8988T (cell line): ENCODE results near the gene AKR1B15.
"Not testable (repeated sequence)": the region's sequence is repeated elsewhere in the genome, so short reads cannot be mapped to it uniquely, and the experiment has no call there.

ENCODE experiments used
- DNase-seq: peaks from one replicate; pipeline ENCODE4 v3.0.0; 2011

The AKR1B15 gene

DNA sequence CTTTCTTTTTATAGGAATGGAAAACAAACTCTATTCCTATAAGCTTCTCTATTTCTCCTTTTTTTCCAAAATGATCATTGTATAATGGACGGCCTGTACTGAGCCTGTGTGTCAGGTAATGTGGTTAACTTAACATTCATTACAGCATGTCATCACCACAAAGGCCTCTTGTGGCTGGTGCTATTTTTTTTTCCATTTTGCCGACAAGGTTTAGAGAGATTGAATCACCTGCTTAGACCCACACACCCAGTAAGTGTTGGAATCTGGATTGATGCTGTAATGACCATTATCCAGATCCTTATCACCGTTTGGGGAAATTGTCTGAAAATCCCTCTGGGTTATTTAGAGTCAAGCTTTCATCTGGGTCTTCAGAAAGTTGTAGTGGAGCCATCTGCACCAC lies 18.5 kb downstream of the AKR1B15 start:
- no peak for DNase-seq

DNA sequence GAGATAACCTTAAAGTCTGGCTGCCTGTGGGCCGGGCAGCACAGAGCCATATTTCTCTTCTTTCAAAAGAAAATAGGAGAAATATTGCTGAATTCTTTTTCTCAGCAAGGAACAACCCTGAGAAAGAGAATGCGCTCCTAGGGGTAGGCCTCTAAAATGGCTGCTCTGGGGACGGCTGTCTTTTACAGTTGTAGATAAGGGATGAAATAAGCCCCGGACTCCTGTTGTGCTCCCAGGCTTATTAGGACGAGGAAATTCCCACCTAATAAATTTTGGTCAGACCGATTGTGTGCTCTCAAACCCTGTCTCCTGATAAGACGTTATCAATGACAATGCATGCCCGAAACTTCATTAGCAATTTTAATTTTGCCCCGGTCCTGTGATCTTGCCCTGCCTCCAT lies 21.1 kb downstream of the AKR1B15 start:
- not testable (repeated sequence) for DNase-seq

DNA sequence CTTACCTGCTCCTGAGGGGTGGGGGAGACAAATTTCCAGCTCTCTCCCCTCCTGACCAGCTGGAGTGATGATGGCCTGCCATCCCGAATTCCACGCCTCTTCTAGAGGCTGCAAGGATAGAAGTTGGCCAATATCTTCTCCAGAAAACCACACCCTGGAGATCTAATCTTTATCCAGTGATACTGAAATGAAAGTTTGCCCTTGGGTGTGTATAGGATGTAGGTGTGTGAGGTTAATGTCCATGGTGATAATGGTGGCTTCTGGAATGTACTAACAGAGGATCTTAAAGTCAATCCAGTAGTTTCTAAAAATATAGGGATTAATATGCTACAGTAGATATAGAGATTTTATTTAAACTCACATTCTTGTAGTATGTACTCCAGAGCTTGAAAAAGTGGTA lies 22.2 kb downstream of the AKR1B15 start:
- no peak for DNase-seq

DNA sequence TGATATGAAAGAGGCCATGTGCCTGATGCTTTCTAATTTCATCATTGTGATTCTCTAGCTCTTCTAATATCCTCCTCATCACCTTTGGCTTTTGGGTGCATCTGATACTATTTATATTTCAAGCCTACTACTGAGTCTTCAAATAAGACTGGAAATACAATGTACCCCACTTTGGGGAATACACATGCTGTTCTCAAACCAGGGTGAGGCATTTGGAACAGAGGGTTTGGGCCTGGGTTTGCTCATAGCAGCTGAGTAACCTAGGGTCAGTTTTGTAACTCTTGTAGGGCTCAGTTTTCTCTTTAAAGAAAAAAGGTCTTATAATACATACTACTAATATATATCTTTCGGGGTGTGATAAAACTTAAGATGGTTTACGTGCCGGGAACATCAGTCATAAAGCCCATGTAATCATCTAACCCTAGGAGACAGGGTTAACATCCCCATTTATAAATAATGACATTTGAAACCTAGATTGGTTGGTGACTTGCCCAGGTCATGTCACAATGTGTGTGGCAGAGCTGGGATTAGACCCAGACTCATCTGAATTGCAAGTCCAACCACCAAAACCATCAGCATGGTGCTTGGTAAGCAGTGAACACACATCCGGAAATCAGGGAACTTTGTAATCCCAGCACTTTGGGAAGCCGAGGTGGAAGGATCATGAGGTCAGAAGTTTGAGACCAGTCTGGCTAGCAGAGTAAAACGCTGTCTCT lies 23.0 kb downstream of the AKR1B15 start:
- no peak for DNase-seq

DNA sequence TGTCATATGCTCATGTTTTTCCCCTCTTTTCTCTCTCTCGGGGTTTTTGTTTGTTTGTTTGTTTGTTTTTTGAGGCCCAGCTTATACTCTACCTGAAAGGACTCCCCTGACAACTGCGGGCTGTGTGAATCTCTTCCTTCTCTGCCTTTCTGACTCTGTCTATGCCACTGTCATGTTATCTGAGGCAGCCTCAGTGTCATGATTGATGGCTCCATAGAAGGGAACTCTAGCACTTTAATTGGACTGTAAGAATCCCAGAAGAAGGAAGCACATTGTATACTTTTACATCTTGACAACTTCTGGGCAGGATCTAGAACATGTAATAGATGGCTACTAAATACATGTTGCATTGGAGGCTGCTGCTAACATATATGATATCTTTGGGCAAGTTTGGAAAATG lies 25.4 kb downstream of the AKR1B15 start:
- no peak for DNase-seq

DNA sequence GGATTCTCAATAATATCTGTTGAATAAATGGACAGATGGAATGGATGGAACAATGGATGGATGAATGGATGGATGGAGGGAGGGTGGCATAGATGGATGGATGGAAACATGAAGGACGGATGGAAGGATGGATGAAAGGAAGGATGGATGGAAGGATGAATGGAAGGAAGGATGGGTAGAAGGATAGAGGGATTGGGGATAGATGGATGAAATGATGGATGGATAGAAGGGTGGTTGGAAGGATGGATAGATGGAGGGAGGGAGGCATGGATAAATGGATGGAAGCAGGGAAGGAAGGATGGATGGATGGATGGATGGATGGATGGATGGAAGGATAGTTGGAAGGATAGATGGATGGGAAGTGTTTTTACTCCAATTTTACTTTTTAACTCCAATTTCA lies 35.4 kb downstream of the AKR1B15 start:
- no peak for DNase-seq

DNA sequence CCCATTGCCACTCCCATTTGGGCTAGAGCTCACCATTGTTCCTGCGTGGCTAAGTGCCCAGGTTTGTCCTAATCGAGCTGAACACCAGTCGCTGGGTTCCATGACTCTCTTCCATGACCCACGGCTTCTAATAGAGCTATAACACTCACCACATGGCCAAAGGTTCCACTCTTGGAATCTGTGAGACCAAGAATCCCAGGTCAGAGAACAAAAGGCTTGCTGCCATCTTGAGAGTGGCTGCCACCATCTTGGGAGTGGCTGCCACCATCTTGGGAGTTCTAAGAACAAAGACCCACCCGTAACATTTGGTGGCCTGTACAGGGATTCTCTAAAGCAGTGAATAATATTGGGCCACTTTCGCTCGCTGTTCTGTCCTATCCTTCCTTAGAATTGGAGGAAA lies 37.0 kb downstream of the AKR1B15 start:
- no peak for DNase-seq

DNA sequence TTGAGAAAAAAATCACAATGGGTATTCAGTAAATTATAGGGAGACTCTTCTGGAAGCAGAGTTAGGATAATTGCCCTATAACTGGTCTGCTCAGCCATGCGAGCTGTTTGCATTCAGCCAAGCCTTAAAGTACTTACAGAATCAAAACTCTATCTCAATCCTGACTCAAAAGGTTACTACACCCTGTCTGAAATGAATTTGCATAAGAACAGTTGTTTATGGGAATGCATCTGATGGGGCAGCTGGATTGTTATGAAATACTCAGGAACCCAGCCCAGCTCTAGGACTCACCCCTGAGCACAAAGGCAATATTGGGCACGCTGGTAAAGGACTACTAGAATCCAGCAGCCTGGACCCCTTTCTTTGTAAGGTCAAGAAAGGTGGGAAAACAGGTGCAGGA lies 38.8 kb downstream of the AKR1B15 start:
- DNase-seq, result no peak

DNA sequence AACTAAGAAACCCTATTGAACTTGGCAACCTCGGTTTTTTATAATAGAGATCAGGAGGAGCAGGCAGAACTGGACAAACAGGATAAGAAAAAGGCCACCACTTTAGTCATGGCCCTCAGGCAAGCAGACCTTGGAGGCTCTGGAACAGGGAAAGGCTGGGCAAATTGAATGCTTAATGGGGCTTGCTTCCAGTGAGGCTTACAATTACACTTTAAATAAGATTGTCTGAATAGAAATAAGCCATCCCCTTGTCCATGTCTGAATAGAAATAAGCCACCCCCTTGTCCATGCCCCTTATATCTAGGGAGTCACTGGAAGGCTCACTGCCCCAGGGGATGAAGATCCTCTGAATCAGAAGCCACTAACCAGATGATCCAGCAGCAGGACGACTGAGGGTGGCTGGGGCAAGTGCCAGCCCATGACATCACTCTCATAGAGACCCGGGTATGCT lies 40.6 kb downstream of the AKR1B15 start:
- DNase-seq, result no peak

DNA sequence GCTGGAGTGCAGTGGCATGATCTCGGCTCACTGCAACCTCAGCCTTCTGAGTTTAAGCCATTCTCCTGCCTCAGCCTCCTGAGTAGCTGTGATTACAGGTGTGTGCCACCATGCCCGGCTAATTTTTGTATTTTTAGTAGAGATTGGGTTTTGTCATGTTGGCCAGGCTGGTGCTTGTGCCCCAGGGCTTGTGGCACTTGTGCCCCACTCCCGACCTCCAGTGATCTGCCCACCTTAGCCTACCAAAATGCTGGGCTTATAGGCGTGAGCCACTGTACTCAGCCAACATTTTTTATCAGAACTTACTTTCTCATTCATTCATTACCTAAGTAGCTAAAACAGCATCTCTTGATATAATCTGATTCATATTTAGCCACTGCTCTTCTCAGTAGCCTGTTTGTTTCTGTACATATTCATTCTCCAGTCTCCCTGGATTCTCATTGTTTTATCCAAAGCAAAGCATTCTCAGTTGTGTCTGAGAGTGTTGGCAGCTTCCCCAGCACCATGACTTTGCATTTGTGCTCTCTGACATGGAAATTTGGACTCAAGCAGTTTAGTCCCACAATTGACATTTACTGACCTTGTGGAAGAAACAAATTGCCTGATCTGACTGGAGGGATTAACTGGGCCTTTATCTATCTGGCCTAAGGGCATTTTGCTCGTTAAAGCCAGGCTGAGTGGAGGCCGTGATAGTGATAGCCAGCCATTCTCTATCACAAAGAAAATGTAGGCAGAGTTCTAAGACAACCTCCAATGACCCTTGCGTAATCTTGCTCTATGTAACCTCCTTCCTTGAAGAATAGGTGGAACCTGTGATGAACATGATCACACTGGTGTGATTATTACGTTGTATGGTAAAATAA lies 44.9 kb downstream of the AKR1B15 start:
- DNase-seq, result no peak

DNA sequence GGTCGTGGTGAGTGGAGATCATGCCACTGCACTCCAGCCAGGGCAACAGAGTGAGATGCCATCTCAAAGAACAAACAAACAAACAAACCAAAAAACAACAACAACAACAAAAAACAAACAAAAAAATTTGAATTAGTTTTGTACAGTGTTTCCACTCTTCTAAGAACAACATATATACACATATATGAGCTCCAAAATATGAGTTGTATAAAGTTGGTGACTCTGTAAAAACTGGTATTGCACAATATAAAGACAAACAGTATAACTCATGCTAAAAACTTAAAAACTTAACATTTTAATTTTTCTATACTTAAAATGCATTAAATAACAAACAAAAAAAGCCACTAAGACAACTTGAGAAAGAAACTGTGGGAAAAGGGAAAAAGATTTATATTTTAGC lies 46.0 kb downstream of the AKR1B15 start:
- DNase-seq, result no peak

DNA sequence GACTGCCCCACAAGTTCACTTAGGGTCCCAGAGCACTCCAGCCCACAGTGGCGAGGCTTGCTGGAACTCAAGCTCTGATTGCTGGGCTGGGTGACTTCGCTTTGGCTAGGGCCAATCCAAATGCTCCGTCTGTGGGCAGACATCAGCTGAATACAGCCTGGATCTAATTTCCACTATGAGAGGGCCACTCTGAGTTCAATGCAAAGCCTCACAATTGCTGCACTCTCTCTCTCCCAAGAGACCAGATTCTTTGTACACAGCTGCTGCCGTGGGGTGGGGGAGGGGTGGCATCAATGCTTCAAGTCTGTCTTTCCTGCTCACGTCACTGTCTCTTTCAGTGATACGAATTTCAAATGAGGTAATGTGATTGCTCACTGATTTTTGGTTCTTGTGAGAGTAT lies 50.5 kb downstream of the AKR1B15 start:
- no peak for DNase-seq

DNA sequence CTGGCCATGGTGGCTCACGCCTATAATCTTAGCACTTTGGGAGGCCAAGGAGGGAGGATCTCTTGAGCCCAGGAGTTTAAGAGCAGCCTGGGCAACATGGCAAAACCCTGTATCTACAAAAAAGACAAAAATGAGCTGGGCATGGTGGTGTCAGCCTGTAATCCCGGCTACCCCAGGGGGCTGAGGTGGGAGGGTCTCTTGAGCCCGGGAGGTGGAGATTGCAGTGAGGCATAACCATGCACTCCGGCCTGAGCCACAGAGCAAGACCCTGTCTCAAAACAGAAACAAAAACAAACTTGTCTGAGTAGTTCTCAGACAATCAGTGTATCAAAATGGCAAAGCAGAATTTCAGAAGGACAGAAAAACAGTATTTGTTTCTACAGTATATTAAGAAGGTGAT lies 52.5 kb downstream of the AKR1B15 start:
- DNase-seq, result no peak

DNA sequence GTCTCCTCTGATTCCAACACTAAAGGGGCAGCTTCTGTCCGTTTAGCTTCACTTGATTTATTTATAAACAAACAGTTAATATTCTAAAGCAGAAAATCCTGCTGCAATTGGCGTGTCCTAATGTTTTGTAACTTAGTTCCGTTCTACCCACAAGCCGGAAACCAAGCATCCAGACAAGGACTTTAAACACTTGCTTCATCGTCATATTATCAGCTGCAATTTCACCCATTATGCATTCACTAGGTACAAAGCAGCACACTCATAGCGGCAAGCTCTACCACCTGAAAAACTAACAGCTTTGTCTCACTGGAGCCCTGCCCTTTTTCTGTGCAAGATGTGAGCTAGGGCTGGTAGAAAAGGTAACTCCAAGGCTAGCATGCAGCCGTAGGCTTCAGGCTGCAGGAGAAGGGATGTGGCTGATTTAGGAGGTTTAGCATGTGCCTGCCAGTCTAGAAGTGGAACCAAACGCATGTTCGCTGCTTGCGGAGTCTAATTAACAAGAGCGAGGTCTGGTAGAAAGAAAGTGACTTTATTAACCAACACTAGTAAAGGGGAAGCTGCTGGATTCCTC lies 54.1 kb downstream of the AKR1B15 start:
- DNase-seq, result no peak

DNA sequence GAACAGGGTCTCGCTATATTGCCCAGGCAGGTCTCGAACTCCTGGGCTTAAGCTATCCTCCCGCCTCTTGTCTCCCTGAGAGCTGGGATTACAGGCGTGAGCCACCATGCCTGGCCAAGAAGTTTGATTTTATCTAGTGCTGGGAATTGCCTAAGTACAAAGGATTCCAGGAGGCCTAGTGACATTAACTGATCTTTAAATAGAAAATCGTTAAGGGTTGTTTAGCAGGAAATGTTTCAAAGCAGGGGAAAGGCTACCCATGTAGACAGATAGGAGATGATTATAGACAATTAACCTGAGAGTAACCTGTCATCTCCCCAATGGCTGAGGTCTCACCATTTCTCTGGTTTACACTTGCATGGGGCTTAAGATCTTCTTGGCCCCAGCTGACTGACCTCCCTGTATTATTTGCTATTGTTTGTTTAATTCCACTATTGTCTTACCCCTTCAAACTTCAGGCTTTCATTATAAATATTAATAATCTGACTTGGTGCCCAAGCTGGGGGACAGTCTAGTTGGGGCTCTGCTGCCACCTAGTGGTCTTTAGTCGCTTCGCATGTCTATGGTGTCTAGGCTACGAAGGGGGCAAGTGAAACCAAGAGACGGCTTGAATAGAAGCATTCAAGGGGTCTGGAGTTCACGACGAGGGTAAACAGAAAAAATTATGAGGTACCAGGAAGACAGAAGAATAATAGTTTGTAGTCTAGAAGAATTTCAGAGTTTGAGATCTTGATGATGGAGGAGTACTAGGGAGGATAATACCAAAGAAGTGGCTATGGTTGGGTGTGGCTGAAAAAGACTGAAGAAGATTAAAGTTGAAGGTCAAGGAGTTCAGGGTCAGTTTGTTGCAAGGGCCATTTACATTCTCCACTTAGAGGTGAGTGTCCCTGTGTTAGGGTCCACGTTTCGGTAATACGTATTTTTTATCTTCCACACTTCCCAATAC lies 57.3 kb downstream of the AKR1B15 start:
- DNase-seq, result no peak

DNA sequence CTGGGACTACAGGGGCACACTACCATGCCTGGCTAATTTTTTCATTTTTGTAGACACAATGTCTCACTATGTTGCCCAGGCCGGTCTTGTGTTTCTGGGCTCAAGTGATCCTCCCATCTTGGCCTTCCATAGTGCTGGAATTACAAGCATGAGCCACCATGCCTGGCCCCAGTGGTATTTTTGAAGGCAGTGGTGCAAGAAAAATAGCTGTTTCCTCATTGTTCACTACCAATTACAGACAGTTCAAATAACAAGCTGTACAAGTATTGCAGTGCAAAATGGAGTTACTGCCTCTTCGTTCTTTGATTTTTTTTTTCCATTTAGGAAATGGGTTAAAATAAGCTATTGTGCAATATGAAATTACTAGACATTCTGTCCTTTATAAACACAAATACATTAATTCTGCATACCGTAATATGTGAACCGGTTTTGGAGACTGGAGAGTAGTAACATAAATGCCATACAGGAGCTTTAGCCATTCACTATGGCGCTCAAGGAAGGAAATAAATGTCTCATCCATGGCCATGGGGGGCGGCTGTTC lies 62.8 kb downstream of the AKR1B15 start:
- no peak for DNase-seq

DNA sequence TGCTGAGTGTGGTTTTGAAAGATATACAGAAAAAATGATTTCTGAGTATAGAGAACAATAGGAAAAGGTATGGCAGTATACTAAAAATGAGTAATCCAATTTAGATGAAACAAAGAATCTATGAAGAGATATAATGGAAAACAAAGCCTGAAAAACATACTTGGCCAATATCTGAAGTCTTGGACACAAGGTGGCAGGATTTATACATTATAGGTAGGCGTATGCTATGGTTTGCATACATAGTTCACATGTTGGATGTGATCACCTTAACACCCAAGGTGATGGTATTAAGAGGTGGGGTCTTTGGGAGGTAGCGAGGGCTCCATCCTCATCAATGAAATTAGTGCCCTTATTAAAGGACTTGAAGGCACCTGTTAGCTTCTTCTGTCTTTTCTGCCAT lies 63.3 kb downstream of the AKR1B15 start:
- no peak for DNase-seq

DNA sequence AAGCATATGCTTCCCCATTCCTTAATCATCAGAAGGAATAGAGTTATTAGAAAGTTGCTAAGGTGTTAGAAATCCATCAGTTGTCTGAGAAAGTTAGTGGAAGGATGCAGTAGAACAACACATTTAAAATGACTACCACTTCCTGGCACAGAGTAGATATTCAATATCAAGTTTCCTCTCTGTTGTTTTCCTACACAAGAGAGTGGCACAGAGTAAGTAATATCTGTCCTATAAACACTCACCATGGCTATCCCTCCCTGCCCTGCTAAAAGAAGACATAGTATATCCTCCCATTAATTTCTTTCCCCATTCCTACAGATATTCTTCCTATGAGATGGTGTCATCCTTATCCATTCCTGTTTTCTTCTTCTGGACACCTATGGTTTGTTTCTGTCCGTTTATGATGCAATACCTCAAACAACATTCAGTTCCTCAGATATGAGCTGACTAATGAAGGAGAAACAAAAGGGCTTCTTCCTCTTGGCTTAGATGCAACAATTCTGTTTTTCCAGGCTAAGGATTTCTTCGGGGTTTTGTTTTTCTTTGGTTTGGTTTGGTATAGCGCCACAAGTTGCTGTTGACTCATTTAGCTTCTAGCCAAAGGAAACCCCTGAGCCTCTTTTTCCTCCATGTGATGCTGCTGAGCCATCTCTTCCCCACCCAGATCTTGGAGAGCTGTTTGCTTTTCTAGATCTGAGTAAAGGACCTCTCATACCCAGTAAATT lies 64.9 kb downstream of the AKR1B15 start:
- no peak for DNase-seq

DNA sequence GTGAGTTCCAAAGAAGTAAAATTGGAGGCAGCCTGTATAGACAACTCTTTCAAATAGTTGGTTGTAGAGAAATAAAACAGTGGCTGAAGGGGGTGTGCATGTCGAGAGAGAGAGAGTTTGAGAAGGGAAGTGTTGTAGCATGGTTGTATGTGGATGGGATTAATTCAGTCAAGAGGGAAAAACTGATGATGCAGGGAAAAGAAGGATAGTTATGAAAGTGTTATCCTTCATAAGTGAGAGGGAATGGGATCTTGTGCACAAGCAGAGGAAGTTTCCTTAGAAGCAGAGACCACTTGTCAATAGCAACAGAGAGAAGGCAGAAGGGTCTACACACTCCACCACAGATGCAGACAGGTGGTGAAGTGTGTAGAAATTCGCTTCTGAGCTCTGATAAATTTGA lies 67.7 kb downstream of the AKR1B15 start:
- DNase-seq, result no peak

DNA sequence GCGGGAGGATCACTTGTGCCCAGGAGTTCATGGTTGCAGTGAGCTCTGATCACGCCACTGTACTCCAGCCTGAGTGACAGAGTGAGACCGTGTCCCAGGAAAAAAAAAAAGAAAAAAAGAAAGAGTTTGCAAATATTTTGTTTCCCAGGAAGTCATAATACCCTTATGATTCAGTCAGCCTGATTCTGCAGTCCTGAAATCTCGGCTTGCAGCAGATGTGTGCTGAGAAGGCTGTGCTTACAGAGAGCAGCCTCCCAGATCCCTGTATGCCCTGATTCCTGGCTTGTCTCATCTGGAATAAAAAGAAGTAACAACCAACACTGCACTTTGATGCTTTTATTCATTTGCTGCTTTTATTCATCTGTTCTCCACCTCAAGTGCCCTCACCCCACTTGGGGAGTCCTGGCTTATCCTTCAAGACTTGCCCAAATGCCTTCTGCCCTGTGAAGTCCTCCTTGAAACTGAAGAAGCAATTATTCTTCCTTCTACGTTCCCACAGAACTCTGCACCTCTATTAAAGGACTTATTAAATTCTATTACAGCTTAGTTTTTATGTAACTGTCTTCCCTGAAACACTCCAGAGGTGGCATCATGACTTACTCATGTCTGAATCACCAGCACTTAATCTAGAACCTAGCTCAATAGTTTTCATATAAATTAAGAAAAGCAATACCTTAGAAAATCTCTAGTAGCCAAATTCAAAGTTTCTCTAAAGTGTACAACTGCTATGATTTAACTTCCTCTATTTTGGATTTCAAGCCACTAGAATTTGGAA lies 70.0 kb downstream of the AKR1B15 start:
- no peak for DNase-seq
